DMS53 treated with DMSO at 0.1 percent for 48 hours (cell line): Measurements from ENCODE around the gene DNAH11.
A peak's percentile ranks its signal among the peaks of the same experiment; 100 is the strongest.
"Not testable (repeated sequence)": the region's sequence is repeated elsewhere in the genome, so short reads cannot be mapped to it uniquely, and the experiment has no call there.

Experiments used
- DNase-seq: peaks from one replicate; lab custom pipeline; 2025; ENCODE audit not compliant: unreplicated experiment; lab: John Stamatoyannopoulos, UW

DNAH11 gene, protein sequence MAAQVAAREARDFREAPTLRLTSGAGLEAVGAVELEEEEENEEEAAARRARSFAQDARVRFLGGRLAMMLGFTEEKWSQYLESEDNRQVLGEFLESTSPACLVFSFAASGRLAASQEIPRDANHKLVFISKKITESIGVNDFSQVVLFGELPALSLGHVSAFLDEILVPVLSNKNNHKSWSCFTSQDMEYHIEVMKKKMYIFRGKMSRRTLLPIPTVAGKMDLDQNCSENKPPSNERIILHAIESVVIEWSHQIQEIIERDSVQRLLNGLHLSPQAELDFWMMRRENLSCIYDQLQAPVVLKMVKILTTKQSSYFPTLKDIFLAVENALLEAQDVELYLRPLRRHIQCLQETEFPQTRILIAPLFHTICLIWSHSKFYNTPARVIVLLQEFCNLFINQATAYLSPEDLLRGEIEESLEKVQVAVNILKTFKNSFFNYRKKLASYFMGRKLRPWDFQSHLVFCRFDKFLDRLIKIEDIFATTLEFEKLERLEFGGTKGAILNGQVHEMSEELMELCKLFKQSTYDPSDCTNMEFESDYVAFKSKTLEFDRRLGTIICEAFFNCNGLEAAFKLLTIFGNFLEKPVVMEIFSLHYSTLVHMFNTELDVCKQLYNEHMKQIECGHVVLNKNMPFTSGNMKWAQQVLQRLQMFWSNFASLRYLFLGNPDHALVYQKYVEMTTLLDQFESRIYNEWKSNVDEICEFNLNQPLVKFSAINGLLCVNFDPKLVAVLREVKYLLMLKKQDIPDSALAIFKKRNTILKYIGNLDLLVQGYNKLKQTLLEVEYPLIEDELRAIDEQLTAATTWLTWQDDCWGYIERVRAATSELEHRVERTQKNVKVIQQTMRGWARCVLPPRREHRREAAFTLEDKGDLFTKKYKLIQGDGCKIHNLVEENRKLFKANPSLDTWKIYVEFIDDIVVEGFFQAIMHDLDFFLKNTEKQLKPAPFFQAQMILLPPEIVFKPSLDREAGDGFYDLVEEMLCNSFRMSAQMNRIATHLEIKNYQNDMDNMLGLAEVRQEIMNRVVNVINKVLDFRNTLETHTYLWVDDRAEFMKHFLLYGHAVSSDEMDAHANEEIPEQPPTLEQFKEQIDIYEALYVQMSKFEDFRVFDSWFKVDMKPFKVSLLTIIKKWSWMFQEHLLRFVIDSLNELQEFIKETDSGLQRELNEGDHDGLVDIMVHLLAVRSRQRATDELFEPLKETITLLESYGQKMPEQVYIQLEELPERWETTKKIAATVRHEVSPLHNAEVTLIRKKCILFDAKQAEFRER (N-terminal part only)

DNA sequence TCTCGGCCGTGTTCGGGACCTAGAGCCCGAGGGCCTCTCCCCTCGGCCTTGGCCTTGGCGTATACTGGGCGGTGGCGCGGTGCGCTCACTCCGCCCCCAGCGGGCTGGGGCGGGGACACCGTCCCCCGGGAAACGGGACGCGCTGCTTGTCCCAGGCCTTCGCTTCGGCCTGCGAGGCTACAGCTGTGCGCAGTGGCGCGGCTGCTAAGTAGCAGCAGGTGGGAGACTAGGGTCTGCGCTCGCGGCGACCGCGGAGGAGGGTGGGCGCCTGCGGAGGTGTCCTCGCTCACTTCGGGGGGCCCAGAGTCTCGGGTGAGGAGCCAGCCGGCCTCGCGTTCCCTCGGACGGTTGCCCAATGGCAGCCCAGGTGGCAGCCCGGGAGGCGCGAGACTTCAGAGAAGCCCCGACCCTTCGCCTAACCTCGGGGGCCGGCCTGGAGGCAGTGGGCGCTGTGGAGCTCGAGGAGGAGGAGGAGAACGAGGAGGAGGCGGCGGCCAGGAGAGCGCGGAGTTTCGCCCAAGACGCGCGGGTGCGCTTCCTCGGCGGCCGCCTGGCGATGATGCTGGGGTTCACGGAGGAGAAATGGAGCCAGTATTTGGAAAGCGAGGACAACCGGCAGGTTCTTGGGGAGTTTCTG is at the start of gene DNAH11:
Gene DNAH11 (plus strand): TSS at position 149 of the 637 bp plus-strand sequence. CDS start 207 bp downstream, at position 356.
- peak; percentile 76 for DNase-seq

DNA sequence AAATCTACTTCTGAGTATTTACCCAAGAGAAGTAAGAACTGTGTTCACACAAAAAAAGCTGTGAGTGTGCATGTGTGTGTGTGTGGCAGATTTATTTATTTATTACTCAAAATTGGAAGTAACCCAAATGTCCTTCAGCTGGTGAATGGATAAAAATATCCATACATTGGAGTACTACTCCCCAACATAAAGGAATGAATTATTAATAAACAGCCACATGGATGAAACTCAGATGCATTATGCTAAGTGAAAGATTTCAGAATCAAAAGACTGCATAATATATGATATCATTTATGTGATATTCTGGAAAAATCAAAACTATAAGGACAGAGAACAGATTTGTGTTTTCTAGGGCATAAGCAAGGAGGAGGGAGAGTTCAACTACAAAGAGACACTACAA is 47.1 kb upstream of the DNAH11 start:
- DNase-seq = no peak

DNA sequence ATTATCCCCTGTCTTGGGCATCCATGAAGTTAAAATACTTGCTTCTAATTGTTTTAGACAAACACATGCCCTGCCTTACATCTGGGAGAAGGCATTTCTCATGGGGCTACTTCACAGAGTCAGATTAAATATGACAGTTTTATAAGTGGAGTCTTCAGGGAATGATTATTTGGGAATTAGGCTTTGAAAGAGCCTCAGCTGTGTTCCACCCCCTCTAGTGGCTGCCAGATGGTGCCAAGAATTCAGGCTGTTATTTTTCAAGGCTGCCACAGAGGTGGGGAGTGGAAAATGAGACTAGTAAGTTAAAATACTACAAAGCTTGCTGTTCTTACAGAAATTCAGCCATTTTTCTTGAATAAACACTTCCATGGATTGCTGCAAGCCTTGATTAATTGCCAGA is 45.8 kb upstream of the DNAH11 start:
- no peak for DNase-seq

DNA sequence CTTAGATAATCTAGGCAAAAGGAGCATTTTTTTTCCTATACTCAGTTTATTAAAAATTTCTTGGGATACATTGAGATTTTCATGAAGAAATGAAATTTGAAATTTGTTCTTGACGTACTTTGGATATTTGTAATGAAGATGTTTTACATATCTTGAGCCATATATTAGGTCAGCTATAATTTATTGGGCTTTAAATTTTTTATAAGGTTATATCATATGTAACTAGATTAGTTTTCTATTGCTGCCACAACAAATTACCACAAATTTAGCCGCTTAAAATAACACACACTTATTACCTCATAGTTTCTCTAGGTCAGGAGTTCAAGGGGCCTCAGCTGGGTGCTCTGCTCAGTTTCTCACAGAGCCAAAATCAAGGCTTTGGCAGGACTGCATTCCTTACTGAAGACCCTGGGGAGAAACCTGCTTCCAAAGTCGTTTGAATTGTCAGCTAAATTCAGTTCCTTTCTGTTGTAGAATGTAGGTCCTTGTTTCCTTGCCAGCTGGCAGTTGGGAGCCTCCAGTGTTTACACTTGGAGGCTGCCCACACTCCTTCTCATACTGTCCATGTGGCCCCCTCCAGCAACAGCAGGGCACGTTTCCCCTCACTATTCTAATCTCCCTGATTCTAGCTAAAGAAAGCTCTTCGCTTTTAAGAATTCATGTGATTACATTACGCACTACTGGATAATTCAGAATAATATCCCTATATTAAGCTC is 42.6 kb upstream of the DNAH11 start:
- no peak for DNase-seq

DNA sequence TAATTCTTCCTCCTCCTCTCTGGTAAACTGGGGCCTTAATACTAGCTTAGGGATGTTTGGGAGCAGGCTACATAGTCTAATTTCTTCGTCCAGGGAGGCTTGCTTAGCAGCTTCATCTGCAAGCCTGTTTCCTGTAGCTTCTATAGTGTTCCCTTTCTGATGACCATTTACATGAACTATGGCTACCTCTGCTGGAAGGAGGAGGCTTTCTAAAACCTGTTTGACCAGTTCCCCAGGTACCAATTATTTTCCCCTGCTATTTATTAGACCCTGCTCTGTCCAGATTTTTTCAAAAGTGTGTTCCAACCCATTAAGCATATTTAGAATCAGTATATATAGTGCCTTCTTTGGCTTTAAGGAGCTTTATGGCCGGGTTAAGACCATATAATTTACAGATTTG is 38.8 kb upstream of the DNAH11 start:
- DNase-seq = peak; percentile 97

DNA sequence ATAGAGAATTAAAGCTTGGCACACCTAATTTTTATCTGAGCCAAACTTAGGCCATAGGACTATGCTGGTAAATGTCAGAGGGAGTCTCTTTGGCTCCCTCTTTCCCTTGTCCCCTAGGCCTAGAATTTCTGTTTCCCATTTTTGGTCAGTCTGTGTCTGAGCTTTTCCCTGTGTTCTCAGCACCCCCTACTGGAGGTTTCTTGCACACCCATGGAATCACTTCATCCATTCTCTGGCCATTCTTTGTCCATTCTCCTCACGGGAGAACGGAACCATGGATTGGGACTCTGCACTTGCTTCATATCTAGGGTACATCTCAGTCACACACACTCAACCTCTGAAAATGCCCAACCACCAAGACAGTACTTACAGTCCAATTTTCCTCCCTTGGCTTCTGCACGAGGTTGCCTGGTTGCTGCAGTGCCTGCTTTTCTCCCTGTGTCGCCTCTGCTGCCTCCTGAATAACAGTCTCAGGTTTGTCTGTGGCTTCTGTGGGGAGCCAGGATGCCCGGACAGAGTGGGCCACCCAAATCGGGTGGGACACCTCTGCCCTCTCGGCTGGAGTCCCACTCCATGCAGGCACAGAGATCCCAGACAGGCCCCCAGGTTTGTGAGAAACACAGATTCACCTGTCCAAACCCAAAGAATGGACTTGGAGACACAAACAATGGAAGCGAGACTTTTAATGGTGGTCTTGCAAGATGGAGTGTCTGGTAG is 35.1 kb upstream of the DNAH11 start:
- DNase-seq = peak; percentile 33

DNA sequence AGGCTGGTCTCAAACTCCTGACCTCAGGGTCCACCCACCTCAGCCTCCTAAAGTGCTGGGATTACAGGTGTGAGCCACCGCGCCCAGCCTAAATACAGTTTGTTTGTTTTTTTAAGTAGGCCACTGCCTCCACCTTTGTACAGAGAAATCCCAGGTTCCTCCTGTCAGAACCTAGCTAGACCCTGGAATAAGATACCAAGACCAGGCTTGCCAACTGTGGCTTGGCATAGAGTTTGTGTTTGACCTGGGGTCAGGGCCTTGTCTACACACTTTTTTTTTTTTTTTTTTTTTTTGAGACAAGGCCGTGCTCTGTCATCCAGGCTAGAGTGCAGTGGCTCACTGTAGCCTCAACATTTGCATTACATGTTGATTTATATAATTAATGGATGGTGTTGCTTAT is 34.3 kb upstream of the DNAH11 start:
- DNase-seq = no peak

DNA sequence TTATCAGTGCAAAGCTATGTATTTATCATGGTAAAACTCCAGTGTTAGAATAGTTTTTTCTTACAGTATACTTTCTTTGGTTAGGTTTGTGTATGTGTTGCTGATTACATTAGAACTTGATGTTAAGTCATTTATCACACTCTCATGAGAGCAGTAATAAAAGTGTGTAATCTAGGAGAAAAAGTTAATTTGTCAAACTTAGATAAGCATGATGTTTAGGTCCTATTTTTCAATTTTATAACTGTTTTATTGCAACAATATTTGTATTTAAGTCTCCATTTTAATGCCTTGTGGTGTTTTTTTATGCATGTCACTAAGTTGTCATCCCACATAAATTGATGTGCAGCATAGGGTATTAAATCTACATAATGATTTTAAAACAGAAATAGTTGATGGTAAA is 28.8 kb upstream of the DNAH11 start:
- DNase-seq = no peak

DNA sequence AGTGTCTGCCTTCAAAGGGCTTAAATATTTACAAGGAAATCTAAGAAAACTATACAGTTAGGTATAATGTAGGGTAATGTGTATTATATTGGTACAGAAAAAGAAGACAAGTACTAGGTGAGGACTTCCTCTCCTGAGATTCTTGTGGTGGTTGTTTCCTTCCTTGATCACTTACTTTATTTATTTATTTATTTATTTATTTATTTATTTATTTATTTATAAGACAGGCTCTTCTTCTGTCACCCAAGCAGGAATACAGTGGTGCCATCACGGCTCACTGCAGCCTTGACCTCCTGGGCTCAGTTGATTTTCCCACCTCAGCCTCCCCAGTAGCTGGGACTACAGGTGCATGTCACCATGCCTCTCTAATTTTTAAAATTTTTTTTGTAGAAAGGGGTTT is 18.2 kb upstream of the DNAH11 start:
- no peak for DNase-seq

DNA sequence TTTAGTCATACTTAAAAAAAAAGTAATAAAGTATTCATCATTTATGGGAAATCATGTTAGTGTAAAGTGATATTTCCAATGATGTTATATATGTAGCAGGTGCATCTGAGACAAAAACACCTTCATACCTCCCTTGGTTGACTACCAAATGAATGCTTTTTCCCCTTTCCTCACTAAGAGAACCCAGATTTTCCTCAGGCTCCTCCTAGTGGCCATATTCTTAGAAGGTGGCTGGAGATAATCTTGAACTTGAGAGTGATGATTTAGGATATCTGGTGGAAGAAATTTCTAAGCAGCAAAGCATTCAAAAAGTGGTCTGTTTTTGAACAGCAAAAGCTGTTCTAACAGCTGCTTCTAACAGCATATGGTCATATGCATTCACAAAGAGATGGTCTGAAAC is 16.8 kb upstream of the DNAH11 start:
- no peak for DNase-seq

DNA sequence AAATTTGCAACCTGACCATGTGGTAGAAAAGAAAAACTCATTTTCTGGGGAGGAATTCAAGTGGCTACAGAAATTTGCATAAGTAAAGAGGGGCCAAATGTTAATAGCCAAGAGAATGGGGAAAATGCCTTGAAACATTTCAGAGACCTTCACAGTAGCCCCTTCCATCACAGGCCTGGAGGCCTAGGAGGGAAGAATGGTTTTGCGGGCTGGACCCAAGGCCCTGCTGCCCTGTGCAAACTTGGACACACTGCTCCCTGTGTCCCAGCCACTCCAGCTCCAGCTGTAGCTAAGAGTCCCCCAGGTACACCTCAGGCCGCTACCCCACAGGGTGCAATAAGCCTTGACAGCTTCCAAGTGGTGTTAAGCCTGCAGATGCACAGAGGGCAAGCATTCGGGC is 16.4 kb upstream of the DNAH11 start:
- no peak for DNase-seq

DNA sequence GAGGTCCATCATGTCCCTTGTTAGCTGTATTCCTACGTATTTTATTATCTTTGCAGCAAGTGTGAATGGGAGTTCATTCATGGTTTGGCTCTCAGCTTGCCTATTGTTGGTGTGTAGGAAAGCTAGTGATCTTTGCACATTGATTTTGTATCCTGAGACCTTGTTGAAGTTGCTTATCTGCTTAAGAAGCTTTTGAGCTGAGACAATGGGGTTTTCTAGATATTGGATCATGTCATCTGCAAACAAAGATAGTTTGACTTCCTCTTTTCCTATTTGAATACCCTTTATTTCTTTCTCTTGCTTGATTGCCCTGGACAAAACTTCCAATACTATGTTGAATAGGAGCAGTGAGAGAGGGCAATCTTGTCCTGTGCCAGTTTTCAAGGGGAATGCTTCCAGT is 10.4 kb upstream of the DNAH11 start:
- not testable (repeated sequence) for DNase-seq

DNA sequence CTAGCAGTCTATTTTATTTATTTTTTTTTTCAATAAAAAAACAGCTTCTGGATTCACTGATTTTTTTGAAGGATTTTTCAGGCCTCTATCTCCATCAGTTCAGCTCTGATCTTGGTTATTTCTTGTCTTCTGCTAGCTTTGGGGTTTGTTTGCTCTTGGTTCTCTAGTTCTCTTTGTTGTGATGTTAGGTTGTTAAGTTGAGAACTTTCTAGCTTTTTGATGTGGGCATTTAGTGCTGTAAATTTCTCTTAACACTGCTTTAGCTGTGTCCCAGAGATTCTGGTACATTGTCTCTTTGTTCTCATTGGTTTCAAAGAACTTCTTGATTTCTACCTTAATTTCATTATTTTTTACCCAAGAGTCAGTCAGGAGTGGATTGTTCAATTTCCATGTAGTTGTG is 9.2 kb upstream of the DNAH11 start:
- not testable (repeated sequence) for DNase-seq

DNA sequence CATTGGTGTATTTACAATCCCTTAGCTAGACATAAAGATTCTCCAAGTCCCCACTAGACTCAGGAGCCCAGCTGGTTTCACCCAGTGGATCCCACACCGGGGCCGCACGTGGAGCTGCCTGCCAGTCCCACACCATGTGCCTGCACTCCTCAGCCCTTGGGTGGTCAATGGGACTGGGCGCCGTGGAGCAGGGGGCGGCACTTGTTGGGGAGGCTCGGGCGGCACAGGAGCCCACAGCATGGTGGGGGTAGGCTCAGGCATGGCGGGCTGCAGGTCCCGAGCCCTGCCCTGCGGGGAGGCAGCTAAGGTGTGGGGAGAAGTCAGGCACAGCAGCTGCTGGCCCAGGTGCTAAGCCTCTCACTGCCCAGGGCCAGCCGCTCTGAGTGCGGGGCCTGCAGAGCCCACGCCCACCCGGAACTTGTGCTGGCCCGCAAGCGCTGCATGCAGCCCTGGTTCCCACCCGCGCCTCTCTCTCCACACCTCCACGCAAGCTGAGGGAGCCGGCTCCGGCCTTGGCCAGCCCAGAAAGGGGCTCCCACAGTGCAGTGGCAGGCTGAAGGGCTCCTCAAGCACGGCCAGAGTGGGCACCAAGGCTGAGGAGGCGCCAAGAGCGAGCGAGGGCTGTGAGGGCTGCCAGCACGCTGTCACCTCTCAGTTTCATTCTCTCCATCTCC is 6.3 kb upstream of the DNAH11 start:
- not testable (repeated sequence) for DNase-seq

DNA sequence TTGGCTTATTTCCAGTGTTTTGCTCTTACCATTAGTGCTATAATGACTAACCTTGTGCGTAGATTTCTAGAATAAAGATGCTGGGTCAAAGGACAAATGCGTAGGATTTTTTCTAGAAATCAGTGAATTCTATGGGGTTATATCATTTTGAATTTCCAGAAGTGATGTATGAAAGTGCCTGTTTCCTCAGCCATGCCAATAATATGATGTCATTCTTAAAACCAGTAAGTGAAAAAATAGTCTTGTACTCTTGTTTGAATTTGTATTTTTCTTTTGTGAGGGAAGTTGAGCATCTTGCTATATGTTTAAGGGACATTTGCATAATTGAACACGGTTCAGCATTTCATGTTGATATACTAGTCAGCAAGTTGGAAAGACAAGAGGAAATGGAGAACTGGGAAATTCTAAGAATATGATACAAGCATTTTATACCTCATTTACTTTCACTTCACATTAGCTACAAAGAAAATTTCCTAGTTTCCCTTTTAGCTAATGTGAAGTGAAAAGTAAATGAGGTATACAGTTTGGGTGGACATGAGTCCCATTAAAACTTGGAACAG is 3.8 kb upstream of the DNAH11 start:
- DNase-seq = no peak

DNA sequence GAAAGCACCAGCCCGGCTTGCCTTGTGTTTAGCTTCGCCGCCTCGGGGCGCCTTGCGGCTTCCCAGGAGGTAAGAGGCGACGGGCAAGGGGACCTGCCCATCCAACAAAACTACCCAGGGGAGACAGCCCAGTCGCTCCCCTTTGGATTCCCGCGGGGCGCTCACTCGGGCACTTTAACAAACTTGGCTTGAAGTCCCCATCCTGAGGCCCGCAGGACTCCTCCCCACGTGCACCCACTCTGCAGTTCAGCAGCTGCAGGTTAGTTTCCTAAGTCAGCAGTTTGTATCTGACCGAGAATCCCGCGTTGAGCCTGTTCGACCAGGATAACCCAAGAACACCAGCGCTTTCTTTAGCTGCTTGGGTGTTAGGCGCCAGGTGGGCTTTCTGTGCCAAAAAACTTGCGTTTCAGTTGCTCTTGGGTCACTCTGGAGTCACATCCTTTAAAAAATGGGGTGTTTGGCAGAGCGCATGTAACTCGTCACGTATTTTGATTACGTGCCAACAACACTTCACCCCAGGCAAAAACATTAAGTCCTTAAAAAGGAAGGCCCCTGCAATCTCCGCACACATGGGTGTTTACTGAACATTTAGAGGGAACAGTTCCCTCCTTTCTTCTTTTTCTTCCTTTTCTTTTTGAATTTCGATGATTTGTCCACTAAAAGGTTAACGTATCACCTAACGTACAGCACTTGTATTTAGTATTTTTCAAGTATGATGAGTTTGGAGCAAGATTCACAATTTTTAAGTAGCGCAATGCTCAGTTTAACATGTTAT is 876 bp downstream of the DNAH11 start:
- DNase-seq = peak; percentile 38

DNA sequence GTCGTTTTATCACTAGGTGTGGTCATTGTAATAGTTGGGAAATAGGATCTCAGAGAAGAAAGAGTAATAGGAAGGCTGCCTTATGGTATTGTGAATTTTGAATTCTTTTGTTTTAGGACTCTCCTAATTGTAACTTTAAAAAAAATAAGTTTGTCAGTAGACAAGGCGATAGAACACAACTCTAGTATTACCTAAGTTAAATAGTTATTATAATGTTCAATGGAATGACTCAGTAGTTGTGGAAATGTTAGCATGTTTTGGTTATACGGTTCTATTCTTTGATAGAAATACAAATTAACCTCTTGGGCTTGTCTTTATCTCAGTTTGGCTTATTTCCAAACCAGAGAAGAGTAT is 1.4 kb downstream of the DNAH11 start:
- DNase-seq = no peak

DNA sequence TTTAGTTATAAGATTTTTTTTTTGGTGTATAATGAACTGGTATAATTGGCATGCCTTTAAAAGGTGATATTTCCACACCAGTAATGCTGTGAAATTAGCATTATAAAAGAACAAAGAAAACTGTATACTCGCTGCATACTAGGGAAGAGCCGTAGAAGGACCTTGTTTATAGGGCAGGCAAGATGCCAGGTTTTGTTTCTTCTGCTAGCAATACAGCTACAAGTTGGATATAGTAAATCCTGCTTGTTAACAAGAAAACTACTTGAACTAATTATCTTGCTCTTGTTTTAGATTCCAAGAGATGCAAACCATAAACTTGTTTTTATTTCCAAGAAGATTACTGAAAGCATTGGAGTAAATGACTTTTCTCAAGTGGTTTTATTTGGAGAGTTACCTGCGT is 1.9 kb downstream of the DNAH11 start:
- no peak for DNase-seq
